Measurements from ENCODE around the gene SMAGP.

DNA sequence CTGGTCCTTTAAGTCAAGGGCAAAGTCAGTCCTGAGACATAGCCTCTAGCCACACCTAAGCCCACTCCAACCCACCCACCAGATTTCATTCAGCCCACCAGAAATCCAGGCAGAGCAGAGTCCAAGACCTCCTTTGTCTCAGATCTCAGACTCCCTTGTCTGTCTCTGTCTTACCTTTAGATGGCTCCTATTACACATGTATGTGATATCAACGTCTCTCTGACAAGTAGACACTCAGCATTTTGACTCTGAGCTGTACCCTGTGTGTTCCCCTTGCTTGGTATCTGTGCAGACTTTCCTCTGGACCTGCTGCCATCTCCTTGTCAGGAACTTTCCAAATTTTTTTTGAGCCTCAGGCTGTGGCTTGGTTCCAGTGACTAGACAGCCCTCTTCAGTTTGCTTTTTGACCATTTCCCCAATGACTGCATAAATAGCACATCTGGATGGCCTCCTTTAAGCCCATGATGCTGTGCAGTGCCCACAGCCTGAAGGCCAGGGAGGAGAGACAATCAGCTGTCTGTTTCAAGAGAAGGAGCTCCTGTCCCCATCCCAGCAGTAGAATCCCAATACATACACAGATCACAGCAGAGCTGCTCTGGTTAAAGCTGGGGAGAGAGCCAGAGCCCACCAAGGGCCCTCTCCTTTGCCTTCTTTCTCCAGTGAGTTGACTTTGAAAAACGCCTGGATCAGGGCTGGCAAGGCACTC lies 59.4 kb downstream of the SMAGP start:
- TF ChIP-seq, protein P1, sequence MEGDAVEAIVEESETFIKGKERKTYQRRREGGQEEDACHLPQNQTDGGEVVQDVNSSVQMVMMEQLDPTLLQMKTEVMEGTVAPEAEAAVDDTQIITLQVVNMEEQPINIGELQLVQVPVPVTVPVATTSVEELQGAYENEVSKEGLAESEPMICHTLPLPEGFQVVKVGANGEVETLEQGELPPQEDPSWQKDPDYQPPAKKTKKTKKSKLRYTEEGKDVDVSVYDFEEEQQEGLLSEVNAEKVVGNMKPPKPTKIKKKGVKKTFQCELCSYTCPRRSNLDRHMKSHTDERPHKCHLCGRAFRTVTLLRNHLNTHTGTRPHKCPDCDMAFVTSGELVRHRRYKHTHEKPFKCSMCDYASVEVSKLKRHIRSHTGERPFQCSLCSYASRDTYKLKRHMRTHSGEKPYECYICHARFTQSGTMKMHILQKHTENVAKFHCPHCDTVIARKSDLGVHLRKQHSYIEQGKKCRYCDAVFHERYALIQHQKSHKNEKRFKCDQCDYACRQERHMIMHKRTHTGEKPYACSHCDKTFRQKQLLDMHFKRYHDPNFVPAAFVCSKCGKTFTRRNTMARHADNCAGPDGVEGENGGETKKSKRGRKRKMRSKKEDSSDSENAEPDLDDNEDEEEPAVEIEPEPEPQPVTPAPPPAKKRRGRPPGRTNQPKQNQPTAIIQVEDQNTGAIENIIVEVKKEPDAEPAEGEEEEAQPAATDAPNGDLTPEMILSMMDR (IDR thresholded peaks at IDR 0.05): no peak
- TF ChIP-seq POLR2AphosphoS5 (IDR thresholded peaks at IDR 0.05) (no peak), POLR2A (IDR thresholded peaks at IDR 0.05) (no peak), EP300 (IDR thresholded peaks at IDR 0.05; ENCODE audit: low read depth) (no peak)
